GM12892 (cell line): Measurements from ENCODE around the gene MET.

Experiments
- DNase-seq: peaks from one replicate; pipeline ENCODE4 v3.0.0; 2011; ENCODE audit not compliant: insufficient read length
- FAIRE-seq: peaks from 2 replicates; lab custom pipeline; 2011; peaks lifted over from hg19 to GRCh38; lab: Jason Lieb, UNC
- POLR2A ChIP-seq: IDR thresholded peaks from 2 replicates; pipeline ENCODE4 v1.6.1; 2011; ENCODE audit warnings: low read depth, low read length, control low read depth
- POLR2AphosphoS5 ChIP-seq: IDR thresholded peaks from 2 replicates; pipeline ENCODE4 v1.6.1; 2011; ENCODE audit warnings: low read depth, low read length, control low read depth
- TAF1 ChIP-seq: IDR thresholded peaks from 2 replicates; pipeline ENCODE4 v1.6.1; 2011; ENCODE audit warnings: low read depth, mild to moderate bottlenecking, control low read depth, low read length, borderline replicate concordance

MET gene

DNA sequence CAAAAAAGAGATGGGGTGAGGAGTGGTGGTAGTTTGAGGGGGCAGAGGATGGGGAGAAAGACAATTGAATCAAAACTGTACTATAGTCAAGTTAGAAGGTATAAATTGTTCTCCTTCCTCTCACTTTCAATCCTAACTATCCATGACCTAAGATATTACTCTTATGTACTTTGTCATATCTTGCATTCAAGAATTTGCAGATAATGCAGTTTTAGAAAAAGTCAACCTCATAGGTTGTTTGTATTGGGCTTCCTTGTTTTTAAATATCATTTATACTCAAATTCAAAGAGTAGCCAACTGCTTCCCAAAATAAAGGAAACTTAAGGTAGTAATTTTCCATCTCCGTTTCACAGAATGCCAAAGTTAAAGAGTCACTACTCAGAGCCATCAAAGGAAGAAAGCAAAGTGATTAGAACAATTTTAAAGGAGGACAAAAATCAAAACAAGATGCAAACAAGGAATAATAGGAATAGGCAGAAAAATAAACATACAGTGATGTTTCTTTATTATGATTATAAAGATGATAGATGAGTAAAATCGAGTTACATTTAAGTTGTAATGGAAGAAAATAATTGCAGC, 32.7 kb downstream of the MET start:
- FAIRE-seq (no peak), DNase-seq (no peak)
- TF ChIP-seq TAF1 (no peak), POLR2A (no peak), POLR2AphosphoS5 (no peak)

DNA sequence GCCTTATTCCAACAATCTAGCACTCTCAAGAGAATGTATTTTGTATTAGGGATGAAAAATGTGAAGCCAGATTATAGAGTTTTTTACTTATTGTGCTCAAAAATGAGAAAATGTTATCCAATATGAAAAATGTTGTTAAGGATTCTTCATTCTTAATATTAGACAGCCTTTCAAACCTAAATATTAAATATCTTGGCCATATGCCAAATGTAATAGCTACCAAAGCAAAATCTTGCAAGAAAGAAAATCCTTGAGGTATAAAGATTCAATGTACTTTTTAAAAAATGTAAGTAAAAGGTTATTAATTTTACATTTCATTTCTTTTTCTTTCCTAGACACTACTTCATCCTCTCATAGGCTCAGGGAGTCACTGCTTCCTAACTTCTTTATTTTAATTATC, 33.4 kb downstream of the MET start:
- FAIRE-seq (no peak), DNase-seq (no peak)
- TF ChIP-seq POLR2A: no peak
- TF ChIP-seq TAF1: no peak
- TF ChIP-seq POLR2AphosphoS5: no peak

DNA sequence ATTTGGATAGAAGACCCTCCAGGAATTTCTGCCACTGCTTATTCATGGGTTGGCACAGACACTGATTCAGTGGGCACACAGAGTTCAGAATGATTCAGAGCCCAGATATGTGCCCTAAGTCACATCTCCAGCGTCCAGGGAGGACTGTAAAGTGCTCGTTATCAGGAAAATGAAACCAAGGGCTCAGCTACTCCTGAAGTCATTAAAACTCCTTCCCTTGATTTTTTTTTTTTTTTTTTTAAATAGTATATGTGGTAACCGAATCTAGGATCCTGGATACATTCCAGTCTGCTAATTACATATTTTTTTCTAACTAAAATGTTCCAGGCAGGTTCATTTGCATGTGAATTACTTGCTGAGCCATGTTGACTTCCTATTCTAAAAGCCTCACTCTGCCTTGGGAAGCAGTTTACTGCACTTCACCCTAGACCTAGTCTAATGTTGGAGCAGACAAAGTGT, 34.7 kb downstream of the MET start:
- TF ChIP-seq POLR2AphosphoS5 (no peak), POLR2A (no peak), TAF1 (no peak)
- no peak for DNase-seq
- no peak for FAIRE-seq

DNA sequence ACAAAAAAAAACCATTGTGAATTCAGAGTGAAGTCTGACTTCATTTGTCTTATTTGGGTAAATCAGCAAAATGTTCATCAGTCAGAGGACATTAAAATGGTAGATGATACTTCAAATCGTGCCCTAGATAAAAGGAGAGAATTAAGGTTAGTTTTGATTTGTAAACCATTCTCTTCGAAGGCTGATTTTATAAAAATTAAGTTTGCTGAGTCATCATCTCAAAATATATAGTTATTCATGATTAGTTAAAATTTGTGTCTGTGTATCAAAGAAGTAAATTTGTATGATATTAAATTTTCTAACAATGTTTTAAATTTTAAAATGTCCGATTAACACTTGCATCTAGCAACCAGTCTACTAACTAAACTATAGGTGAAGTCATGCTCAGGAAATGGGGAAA, 35.3 kb downstream of the MET start:
- FAIRE-seq: no peak
- no peak for TF ChIP-seq POLR2AphosphoS5
- DNase-seq: no peak

DNA sequence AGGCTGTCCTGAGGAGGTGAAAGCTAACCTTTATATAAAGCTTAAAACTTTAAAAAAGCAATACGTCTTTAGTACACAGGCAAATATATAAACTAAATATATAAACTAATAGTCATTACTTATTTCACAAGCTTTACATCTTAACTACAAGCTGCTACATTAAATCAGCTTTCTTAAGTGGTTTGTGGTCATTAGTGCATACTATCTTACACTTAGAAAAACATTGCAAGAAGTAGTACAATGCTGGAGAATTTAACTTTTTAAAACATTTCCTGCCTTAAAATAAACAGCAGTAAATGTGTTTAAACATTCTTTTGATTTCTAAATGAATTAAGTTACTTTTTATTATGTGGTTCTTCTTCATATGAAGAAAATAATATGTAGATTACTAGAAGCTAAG, 36.3 kb downstream of the MET start:
- no peak for DNase-seq
- TF ChIP-seq POLR2AphosphoS5 (no peak), TAF1 (no peak), POLR2A (no peak)
- no peak for FAIRE-seq

DNA sequence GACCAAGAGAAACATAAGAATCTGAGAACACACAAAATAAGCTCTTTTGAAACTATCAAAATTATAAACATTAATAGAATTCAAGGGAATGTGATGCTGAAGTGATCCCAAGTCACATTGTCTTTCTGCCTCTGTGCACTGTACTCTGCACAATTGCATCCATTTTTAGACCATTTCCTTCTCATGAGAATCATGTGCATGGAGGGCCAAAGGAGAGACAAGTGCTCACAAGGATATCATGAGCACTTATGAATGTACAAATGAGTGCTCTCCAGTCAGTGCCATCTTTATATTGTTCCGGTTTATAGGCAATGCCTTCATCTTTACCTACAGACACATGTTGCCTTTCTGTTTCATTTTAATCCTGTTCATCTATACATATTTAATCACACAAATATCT, 36.9 kb downstream of the MET start:
- DNase-seq (no peak), FAIRE-seq (no peak)
- TF ChIP-seq POLR2A (no peak), POLR2AphosphoS5 (no peak), TAF1 (no peak)

DNA sequence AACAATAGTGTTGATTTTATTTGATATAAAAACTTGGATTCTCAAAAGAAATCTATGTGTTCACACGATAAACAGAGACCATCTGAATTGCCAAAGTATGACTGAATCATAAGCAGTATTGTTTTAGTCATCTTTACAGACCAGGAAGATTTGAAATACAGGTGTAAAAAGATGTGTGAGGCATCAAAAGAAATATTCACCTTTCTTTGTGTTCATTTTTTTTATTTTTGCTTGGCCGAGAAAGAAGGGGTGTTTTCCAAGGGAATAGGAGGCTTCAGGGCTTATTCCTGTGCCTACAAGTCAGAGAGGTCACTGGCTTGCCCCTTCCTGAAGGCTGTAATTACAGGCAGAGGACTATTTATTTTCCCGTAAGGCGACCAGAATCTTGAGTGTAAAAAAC, 37.3 kb downstream of the MET start:
- FAIRE-seq: no peak
- TF ChIP-seq POLR2A (no peak), POLR2AphosphoS5 (no peak), TAF1 (no peak)
- no peak for DNase-seq

DNA sequence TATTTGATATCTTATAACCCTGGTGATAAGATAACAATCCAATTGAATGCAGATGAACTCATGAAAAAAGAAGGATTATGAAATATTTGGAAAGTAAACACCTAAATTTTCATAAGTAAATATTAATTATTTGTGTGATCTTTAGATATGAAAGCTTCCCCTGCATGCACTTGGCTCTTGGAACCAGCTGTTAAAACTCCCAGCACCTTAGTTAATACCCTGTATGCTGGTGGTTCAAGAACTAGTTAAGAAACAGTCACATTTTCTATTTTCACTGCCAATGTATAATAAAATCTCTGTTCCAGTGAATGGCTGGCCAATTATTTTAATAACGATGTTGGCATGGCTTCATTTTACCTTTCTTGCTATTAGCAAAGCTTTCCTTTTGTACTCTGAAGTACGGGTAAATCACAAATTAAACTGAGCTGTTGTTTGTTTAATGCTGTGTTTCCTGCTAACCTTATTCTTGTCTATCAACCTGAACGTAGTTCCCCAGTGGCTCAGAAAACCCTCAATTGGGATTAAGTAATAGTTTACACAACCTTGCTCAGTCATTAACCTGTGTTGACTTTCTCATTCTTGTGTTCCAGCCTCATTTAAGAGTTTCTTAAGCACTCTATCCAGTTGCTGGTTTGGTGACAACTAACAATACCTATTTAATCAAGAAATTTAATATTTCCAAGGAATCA, 38.9 kb downstream of the MET start:
- no peak for DNase-seq
- no peak for FAIRE-seq
- no peak for TF ChIP-seq TAF1
- TF ChIP-seq POLR2A: no peak
- no peak for TF ChIP-seq POLR2AphosphoS5

DNA sequence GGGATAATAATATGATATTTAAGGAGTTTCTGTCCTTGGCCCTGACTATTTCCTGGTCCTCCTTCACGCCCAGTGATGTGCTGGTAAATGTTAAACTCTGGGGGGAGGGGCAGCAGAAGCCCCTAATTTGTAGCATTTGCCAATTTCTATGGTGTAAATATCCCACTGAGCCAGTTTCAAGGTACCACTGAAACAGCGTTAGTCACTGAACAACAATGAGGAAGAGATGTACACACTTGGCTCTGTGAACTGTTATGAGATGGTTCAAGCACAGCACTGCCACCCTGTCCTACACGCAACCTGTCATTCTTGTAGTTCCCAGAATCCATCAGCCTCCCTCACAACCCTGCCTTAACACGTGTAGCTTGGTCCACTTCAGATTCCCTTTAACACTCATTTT, 39.8 kb downstream of the MET start:
- no peak for FAIRE-seq
- TF ChIP-seq TAF1 (no peak), POLR2AphosphoS5 (no peak), POLR2A (no peak)
- no peak for DNase-seq

DNA sequence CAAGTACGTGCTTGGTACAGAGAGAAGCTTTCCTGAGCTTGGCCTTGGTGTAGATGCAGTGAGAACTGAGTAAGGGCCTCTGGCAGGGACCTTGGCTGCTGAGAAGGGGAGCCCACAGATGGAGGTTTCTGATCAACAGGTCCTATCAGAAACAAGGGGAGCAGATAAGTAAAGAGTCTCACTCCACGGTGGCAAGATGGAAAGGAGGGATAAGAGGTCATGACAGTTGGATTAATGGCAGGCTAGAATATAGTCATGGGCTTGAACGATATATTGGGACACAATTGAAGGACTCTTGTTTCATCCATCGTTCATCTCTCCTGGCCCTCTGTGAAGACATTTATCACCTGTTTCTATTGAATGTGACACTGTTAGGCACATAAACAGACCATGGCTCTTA, 41.5 kb downstream of the MET start:
- FAIRE-seq (no peak), DNase-seq (no peak)
- TF ChIP-seq POLR2A (no peak), POLR2AphosphoS5 (no peak), TAF1 (no peak)

DNA sequence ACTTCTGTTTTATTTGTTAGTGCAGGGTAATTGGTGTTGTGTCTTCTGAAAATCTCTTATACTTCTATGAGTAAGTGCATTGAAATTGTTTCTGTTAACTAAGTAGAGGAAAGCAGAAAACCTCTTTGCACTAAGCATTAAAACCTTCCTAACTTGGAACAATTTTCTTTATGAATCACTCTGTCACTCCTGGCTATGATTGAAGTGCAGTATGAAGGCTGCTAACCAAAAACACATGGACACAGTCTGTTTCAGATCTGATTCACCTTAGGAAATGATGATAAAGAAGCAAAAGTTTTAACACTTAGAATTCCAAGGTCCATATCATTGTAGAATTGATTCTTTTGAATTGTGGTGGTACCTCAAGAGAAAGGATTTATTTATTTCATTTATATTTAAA, 41.9 kb downstream of the MET start:
- FAIRE-seq: no peak
- TF ChIP-seq TAF1 (no peak), POLR2A (no peak), POLR2AphosphoS5 (no peak)

DNA sequence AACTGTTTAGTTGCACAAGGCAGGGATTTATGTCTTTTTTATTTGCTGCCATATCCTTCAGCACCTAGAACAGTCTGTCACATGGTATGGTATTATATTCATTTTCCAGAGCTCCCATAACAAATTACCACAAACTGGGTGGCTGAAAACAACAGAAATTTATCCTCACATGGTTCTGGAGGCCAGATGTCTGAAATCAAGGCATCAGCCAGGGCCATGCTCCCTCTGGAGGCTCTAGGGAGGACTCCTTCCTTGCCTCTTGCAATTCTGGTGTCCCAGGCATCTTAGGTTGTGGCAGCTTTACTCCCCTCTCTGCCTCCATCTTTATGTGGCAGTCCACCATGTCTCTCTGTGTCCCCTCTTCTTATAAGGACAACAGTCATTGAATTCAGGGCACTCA, 43.1 kb downstream of the MET start:
- FAIRE-seq (no peak), DNase-seq (no peak)
- TF ChIP-seq TAF1 (no peak), POLR2AphosphoS5 (no peak), POLR2A (no peak)

More for the DNA sequence above, 41.9 kb downstream of the MET start:
- DNase-seq: no peak
